ENCODE results near the gene MUC16. TPM values are rescaled to one million over a fixed set of nuclear protein-coding genes. Genes with fewer than 3 reads are reported as not detected.

MUC16 gene
- total RNA-seq, 1 experiment from 2014 or later, result 0.15 TPM

DNA sequence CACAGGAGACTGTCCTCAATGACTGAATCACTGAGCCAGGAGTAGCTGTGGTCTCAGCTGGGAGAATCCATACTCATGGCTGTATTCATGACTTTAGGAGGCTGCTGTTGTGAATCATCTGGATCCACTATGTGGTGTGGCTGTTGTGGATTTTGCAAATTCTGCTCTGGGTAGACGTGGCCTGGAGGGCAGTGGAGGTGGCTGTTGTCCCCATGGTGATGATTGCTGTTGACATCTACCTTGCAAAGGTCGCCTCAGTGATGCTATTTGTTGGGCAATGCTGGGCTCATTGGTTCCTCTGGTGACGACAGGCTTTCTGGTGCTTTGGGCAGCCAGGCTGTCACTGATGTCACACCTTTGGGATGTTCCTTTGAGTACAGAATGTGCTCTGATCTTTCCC is 23.9 kb downstream of the MUC16 start:
- Histone ChIP-seq H3F3A (ENCODE audit: low read length, unreplicated experiment) (no peaks in the 10 kb centered on the region), H3K4me2 (ENCODE audit: low read length) (no peak overlapping the region), H3K79me2 (ENCODE audit: low read length) (no peaks in the 10 kb centered on the region), H3K36me3 (ENCODE audit: low read depth, low read length) (no peaks in the 10 kb centered on the region), H3K27ac (ENCODE audit: low read length) (no peak overlapping the region), H3K4me1 (ENCODE audit: insufficient read depth, low read length) (peaks cover 6% of the 10 kb centered on the region; the same call in 1 of the 2 replicates), H3K9me2 (replicated peaks; ENCODE audit: low read length) (no peaks in the 10 kb centered on the region), H3K9me3 (ENCODE audit: low read length) (no peaks in the 10 kb centered on the region), H2AFZ (ENCODE audit: low read length) (no peak overlapping the region), H3K4me3 (ENCODE audit: low read length) (no peak overlapping the region), H4K20me1 (ENCODE audit: low read length) (no peaks in the 10 kb centered on the region), H3K27me3 (ENCODE audit: low read length) (peaks cover 3% of the 10 kb centered on the region; the same call in 1 of the 2 replicates), H3K9ac (ENCODE audit: low read length) (no peak overlapping the region)
- intact Hi-C loops (cut with micrococcal nuclease), result no loop called here
- DNase-seq, result no peak
- ATAC-seq, result no peak
- ChIA-PET POLR2A (ENCODE audit: unreplicated experiment) (no interaction called here), CTCF (no interaction called here)
- TF ChIP-seq, protein P1, sequence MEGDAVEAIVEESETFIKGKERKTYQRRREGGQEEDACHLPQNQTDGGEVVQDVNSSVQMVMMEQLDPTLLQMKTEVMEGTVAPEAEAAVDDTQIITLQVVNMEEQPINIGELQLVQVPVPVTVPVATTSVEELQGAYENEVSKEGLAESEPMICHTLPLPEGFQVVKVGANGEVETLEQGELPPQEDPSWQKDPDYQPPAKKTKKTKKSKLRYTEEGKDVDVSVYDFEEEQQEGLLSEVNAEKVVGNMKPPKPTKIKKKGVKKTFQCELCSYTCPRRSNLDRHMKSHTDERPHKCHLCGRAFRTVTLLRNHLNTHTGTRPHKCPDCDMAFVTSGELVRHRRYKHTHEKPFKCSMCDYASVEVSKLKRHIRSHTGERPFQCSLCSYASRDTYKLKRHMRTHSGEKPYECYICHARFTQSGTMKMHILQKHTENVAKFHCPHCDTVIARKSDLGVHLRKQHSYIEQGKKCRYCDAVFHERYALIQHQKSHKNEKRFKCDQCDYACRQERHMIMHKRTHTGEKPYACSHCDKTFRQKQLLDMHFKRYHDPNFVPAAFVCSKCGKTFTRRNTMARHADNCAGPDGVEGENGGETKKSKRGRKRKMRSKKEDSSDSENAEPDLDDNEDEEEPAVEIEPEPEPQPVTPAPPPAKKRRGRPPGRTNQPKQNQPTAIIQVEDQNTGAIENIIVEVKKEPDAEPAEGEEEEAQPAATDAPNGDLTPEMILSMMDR (conservative IDR thresholded peaks at IDR 0.05; ENCODE audit: low read depth, low read length), result no peak
- TF ChIP-seq EZH2 (IDR thresholded peaks at IDR 0.05; ENCODE audit: low read length, unreplicated experiment) (no peak), EZH2phosphoT487 (IDR thresholded peaks at IDR 0.05; ENCODE audit: borderline replicate concordance, low read length) (no peak)
- BruUV-seq (replicated peaks), result no TSS peak

DNA sequence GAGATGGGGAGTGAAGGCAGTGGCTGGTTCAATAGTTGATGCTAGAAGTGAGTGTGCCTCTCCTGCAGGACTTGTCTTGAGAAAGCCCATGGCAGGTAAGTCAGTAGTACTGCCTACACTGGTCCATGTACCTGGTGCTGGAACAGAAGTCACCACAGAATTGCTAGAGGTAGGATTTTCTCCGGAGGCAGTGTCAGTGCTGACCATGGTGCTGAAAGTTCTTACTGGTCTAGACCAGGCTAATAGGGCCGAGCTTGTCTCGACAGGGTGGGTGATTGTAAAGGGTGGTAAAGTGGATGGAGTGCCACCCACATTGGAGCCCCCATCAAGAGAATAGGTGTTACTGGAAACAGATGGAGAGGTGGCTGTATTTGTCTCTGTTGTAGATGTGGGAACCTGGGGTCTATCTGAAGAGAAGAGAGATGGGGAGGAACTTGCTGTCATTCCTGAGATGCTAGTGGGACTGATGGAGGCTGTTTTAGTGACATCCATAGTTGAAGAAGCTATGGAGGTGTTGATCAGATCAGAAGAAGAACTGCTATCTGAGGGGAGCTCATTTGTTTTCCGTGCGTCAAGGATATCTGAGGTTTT is 36.6 kb downstream of the MUC16 start:
- no TSS peak for BruUV-seq (replicated peaks)
- H3K4me2 ChIP-seq (ENCODE audit: low read length), result no peak overlapping the region
- ChIA-PET CTCF (no interaction called here), POLR2A (ENCODE audit: unreplicated experiment) (no interaction called here)
- no peaks in the 10 kb centered on the region for H3K27me3 ChIP-seq (ENCODE audit: low read length)
- TF ChIP-seq, protein P1 (conservative IDR thresholded peaks at IDR 0.05; ENCODE audit: low read depth, low read length), result no peak
- peak; percentile 66 for DNase-seq
- no peaks in the 10 kb centered on the region for H3K36me3 ChIP-seq (ENCODE audit: low read depth, low read length)
- no peak overlapping the region for H3K4me3 ChIP-seq (ENCODE audit: low read length)
- no peaks in the 10 kb centered on the region for H3F3A ChIP-seq (ENCODE audit: low read length, unreplicated experiment)
- H4K20me1 ChIP-seq (ENCODE audit: low read length), result no peaks in the 10 kb centered on the region
- no peak for ATAC-seq
- no peak overlapping the region for H2AFZ ChIP-seq (ENCODE audit: low read length)
- no peaks in the 10 kb centered on the region for H3K9me3 ChIP-seq (ENCODE audit: low read length)
- no peak overlapping the region for H3K27ac ChIP-seq (ENCODE audit: low read length)
- no peaks in the 10 kb centered on the region for H3K9me2 ChIP-seq (replicated peaks; ENCODE audit: low read length)
- H3K9ac ChIP-seq (ENCODE audit: low read length), result no peak overlapping the region
- intact Hi-C loops (cut with micrococcal nuclease), result no loop called here
- H3K79me2 ChIP-seq (ENCODE audit: low read length), result no peaks in the 10 kb centered on the region
- H3K4me1 ChIP-seq (ENCODE audit: insufficient read depth, low read length), result no peaks in the 10 kb centered on the region

DNA sequence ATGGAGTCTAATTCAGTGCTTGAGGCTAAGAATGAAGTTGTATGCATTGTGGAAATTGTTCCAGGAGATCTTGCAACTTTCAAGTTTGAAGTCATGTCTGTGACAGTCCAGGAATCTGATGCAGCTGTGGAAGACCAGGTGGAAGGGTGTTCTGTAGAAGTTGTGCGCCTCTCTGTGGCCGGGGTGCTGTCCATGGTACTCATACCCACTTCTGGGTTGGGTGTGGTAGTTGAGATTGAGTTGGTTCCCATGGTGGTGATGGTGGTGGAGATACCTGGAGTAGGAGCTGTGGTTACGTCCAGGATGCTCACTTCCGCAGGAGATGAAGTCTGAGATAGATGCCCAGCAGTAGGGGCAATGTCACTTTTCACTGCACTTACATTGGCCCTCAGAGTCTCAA is 44.3 kb downstream of the MUC16 start:
- Histone ChIP-seq H3K4me2 (ENCODE audit: low read length) (no peak overlapping the region), H3K79me2 (ENCODE audit: low read length) (no peaks in the 10 kb centered on the region), H3F3A (ENCODE audit: low read length, unreplicated experiment) (no peaks in the 10 kb centered on the region), H3K9me2 (replicated peaks; ENCODE audit: low read length) (no peaks in the 10 kb centered on the region), H3K9ac (ENCODE audit: low read length) (no peak overlapping the region), H3K9me3 (ENCODE audit: low read length) (0 out of 2 replicates have a peak, but pooled peaks cover 8% of the 10 kb centered on the region), H3K36me3 (ENCODE audit: low read depth, low read length) (no peaks in the 10 kb centered on the region), H4K20me1 (ENCODE audit: low read length) (no peaks in the 10 kb centered on the region), H3K27me3 (ENCODE audit: low read length) (no peaks in the 10 kb centered on the region), H2AFZ (ENCODE audit: low read length) (no peak overlapping the region), H3K4me3 (ENCODE audit: low read length) (no peak overlapping the region), H3K27ac (ENCODE audit: low read length) (no peak overlapping the region), H3K4me1 (ENCODE audit: insufficient read depth, low read length) (no peaks in the 10 kb centered on the region)
- DNase-seq, result no peak
- CTCF ChIA-PET, result no interaction called here
- BruUV-seq (replicated peaks), result no TSS peak
- no peak for ATAC-seq
- intact Hi-C loops (cut with micrococcal nuclease), result no loop called here
- TF ChIP-seq, protein P1 (conservative IDR thresholded peaks at IDR 0.05; ENCODE audit: low read depth, low read length), result no peak
- POLR2A ChIA-PET (ENCODE audit: unreplicated experiment), result no interaction called here

Other genes with a start within 250 kb of the MUC16 start
- gene ZNF558, start 178.1 kb downstream of the MUC16 start, total RNA-seq (2014; rRNA removed), result 32.4 and 36.5 TPM in 2 replicates
- gene MBD3L1, start 178.0 kb downstream of the MUC16 start, total RNA-seq (2014; rRNA removed), result not detected in 2 replicates
- not detected in 2 replicates for gene OR1M1, start 76.7 kb upstream of the MUC16 start, total RNA-seq (2014; rRNA removed)
- not detected in 2 replicates for gene OR7G2, start 97.1 kb upstream of the MUC16 start, total RNA-seq (2014; rRNA removed)
- not detected in 2 replicates for gene OR7G1, start 105.4 kb upstream of the MUC16 start, total RNA-seq (2014; rRNA removed)
- not detected in 2 replicates for gene OR7G3, start 116.5 kb upstream of the MUC16 start, total RNA-seq (2014; rRNA removed)
- gene ZNF317, start 130.0 kb upstream of the MUC16 start, total RNA-seq (2014; rRNA removed), result 34.7 and 41.2 TPM in 2 replicates
- gene OR7D2, start 168.6 kb upstream of the MUC16 start, total RNA-seq (2014; rRNA removed), result 0.07 TPM in 1 of 2 replicates, not detected in the other
- not detected in 2 replicates for gene OR7D4, start 209.2 kb upstream of the MUC16 start, total RNA-seq (2014; rRNA removed)
- gene OR7E24, start 240.5 kb upstream of the MUC16 start, total RNA-seq (2014; rRNA removed), result not detected in 2 replicates